ENCODE data around the gene ETV1.

Gene ETV1

GRCh38 chr7:14009453-14010418 lies 20.3 kb upstream of the ETV1 start:
- H3K36me3 ChIP-seq (ENCODE audit: insufficient read depth, low read length), result no peaks in the 10 kb centered on the region
- H4K20me1 ChIP-seq (ENCODE audit: insufficient read depth, low read length, poor library complexity, severe bottlenecking), result no peaks in the 10 kb centered on the region
- H3K4me2 ChIP-seq (ENCODE audit: low read depth, low read length, poor library complexity, severe bottlenecking), result peak overlapping the region; percentile 37
- no peak overlapping the region for H3K9ac ChIP-seq (ENCODE audit: low read depth, low read length, poor library complexity, severe bottlenecking)
- H3K9me2 ChIP-seq (replicated peaks; ENCODE audit: low read depth, low read length), result no peaks in the 10 kb centered on the region
- no peaks in the 10 kb centered on the region for H3K9me3 ChIP-seq (ENCODE audit: insufficient read depth, low read depth, low read length)
- H3K79me2 ChIP-seq (ENCODE audit: insufficient read depth, low read length), result no peaks in the 10 kb centered on the region
- H3K27me3 ChIP-seq (ENCODE audit: insufficient read depth, low read length, poor library complexity, severe bottlenecking), result no peaks in the 10 kb centered on the region
- H2AFZ ChIP-seq (ENCODE audit: low read length), result peak overlapping the region; percentile 45; the same call in 1 of the 2 replicates
- H3K4me1 ChIP-seq (ENCODE audit: insufficient read depth, low read length, poor library complexity, severe bottlenecking), result no peaks in the 10 kb centered on the region
- H3F3A ChIP-seq (ENCODE audit: low read depth), result no peaks in the 10 kb centered on the region
- no peak overlapping the region for H3K4me3 ChIP-seq (ENCODE audit: low read length, poor library complexity, severe bottlenecking)
- TF ChIP-seq CTCF (conservative IDR thresholded peaks at IDR 0.05; ENCODE audit: low read length) (no peak), EZH2phosphoT487 (IDR thresholded peaks at IDR 0.05; ENCODE audit: borderline replicate concordance) (no peak)

- TF ChIP-seq EZH2phosphoT487 (IDR thresholded peaks at IDR 0.05; ENCODE audit: borderline replicate concordance) (no peak), CTCF (conservative IDR thresholded peaks at IDR 0.05; ENCODE audit: low read length) (no peak)
- Histone ChIP-seq H3K36me3 (ENCODE audit: insufficient read depth, low read length) (no peaks in the 10 kb centered on the region), H3K9ac (ENCODE audit: low read depth, low read length, poor library complexity, severe bottlenecking) (no peak overlapping the region), H3K4me1 (ENCODE audit: insufficient read depth, low read length, poor library complexity, severe bottlenecking) (no peaks in the 10 kb centered on the region), H3K4me3 (ENCODE audit: low read length, poor library complexity, severe bottlenecking) (no peak overlapping the region), H3K9me2 (replicated peaks; ENCODE audit: low read depth, low read length) (no peaks in the 10 kb centered on the region), H3K27me3 (ENCODE audit: insufficient read depth, low read length, poor library complexity, severe bottlenecking) (no peaks in the 10 kb centered on the region), H4K20me1 (ENCODE audit: insufficient read depth, low read length, poor library complexity, severe bottlenecking) (no peaks in the 10 kb centered on the region), H3K9me3 (ENCODE audit: insufficient read depth, low read depth, low read length) (no peaks in the 10 kb centered on the region), H3F3A (ENCODE audit: low read depth) (no peaks in the 10 kb centered on the region), H3K4me2 (ENCODE audit: low read depth, low read length, poor library complexity, severe bottlenecking) (no peak overlapping the region), H2AFZ (ENCODE audit: low read length) (no peak overlapping the region), H3K79me2 (ENCODE audit: insufficient read depth, low read length) (no peaks in the 10 kb centered on the region)
Observed at GRCh38 chr7:14001139-14001538, 11.7 kb upstream of the ETV1 start.

- Histone ChIP-seq H3K79me2 (ENCODE audit: insufficient read depth, low read length) (no peaks in the 10 kb centered on the region), H3K27me3 (ENCODE audit: insufficient read depth, low read length, poor library complexity, severe bottlenecking) (no peaks in the 10 kb centered on the region), H3K9ac (ENCODE audit: low read depth, low read length, poor library complexity, severe bottlenecking) (no peak overlapping the region), H3K9me2 (replicated peaks; ENCODE audit: low read depth, low read length) (no peaks in the 10 kb centered on the region), H3K4me3 (ENCODE audit: low read length, poor library complexity, severe bottlenecking) (no peak overlapping the region), H3K36me3 (ENCODE audit: insufficient read depth, low read length) (no peaks in the 10 kb centered on the region), H4K20me1 (ENCODE audit: insufficient read depth, low read length, poor library complexity, severe bottlenecking) (no peaks in the 10 kb centered on the region), H2AFZ (ENCODE audit: low read length) (no peak overlapping the region), H3K4me2 (ENCODE audit: low read depth, low read length, poor library complexity, severe bottlenecking) (no peak overlapping the region), H3K4me1 (ENCODE audit: insufficient read depth, low read length, poor library complexity, severe bottlenecking) (no peaks in the 10 kb centered on the region), H3F3A (ENCODE audit: low read depth) (no peaks in the 10 kb centered on the region), H3K9me3 (ENCODE audit: insufficient read depth, low read depth, low read length) (no peaks in the 10 kb centered on the region)
- no peak for TF ChIP-seq EZH2phosphoT487 (IDR thresholded peaks at IDR 0.05; ENCODE audit: borderline replicate concordance)
- no peak for TF ChIP-seq CTCF (conservative IDR thresholded peaks at IDR 0.05; ENCODE audit: low read length)
Observed at GRCh38 chr7:14000247-14000646, 10.8 kb upstream of the ETV1 start.
